AG04449 (cell line): ENCODE results near the gene ECT2L.

Experiments
- CTCF ChIA-PET: fragments of 350-600 bp; formaldehyde crosslinking; extraction: SDS; loops from one replicate; lab custom pipeline; 2021; ENCODE audit warnings: antibody characterized with exemption; lab: Yijun Ruan, JAX
- POLR2A ChIA-PET: fragments of 400-600, 350-600 bp; formaldehyde crosslinking; extraction: SDS; loops from one replicate; lab custom pipeline; 2020; ENCODE audit warnings: antibody characterized with exemption, inconsistent platforms; lab: Yijun Ruan, JAX
- DNase-seq: peaks from one replicate; pipeline ENCODE4 v3.0.0-alpha.2; 2010; ENCODE audit warnings: low read depth, low spot score
- H3K4me3 ChIP-seq: 2 replicates; pipeline ENCODE4 v1.5.1; 2011; ENCODE audit warnings: low read depth, mild to moderate bottlenecking, control low read depth, low read length
- TF ChIP-seq, protein P1 (sequence below): IDR thresholded peaks from one replicate; pipeline ENCODE4 v1.5.1; 2011; ENCODE audit warnings: mild to moderate bottlenecking, moderate library complexity, low read length, control low read depth, inconsistent platforms; ENCODE audit not compliant: insufficient read depth; ENCODE audit errors: missing control alignments

ECT2L gene

GRCh38 chr6:138809677-138810076 lies 13.8 kb downstream of the ECT2L start:
- POLR2A ChIA-PET, result no interaction called here
- no peak for DNase-seq
- TF ChIP-seq, protein P1, sequence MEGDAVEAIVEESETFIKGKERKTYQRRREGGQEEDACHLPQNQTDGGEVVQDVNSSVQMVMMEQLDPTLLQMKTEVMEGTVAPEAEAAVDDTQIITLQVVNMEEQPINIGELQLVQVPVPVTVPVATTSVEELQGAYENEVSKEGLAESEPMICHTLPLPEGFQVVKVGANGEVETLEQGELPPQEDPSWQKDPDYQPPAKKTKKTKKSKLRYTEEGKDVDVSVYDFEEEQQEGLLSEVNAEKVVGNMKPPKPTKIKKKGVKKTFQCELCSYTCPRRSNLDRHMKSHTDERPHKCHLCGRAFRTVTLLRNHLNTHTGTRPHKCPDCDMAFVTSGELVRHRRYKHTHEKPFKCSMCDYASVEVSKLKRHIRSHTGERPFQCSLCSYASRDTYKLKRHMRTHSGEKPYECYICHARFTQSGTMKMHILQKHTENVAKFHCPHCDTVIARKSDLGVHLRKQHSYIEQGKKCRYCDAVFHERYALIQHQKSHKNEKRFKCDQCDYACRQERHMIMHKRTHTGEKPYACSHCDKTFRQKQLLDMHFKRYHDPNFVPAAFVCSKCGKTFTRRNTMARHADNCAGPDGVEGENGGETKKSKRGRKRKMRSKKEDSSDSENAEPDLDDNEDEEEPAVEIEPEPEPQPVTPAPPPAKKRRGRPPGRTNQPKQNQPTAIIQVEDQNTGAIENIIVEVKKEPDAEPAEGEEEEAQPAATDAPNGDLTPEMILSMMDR, result no peak
- no peak overlapping the region for H3K4me3 ChIP-seq
- CTCF ChIA-PET, result interaction anchor here (2.9 kb wide), 1 partner anchor 179 kb away, joined by 12 read pairs; the partner anchor contains the start of gene REPS1

- DNase-seq, result no peak
- ChIA-PET CTCF (interaction anchor here (0.7 to 2.9 kb wide), 3 partner anchors 175 to 552 kb away, joined by 3 to 12 read pairs (median 5); partner anchors contain the start of gene REPS1), POLR2A (no interaction called here)
- H3K4me3 ChIP-seq, result no peak overlapping the region
- TF ChIP-seq, protein P1, result no peak
Observed at GRCh38 chr6:138811866-138812265, 16.0 kb downstream of the ECT2L start.

- ChIA-PET CTCF (interaction anchor here (1.1 to 9.5 kb wide), 11 partner anchors 8 to 551 kb away, joined by 3 to 123 read pairs (median 9); partner anchors contain the start of gene REPS1), POLR2A (no interaction called here)
- DNase-seq, result no peak
- TF ChIP-seq, protein P1, result no peak
- no peak overlapping the region for H3K4me3 ChIP-seq
Observed at GRCh38 chr6:138814179-138814834, 18.4 kb downstream of the ECT2L start.

- TF ChIP-seq, protein P1, result no peak
- DNase-seq, result no peak
- H3K4me3 ChIP-seq, result no peak overlapping the region
- ChIA-PET POLR2A (no interaction called here), CTCF (interaction anchor here (0.6 to 9.5 kb wide), 21 partner anchors 9 to 699 kb away, joined by 3 to 123 read pairs (median 4); partner anchors contain the start of gene REPS1)
Observed at GRCh38 chr6:138815221-138815620, 19.3 kb downstream of the ECT2L start.

DNA sequence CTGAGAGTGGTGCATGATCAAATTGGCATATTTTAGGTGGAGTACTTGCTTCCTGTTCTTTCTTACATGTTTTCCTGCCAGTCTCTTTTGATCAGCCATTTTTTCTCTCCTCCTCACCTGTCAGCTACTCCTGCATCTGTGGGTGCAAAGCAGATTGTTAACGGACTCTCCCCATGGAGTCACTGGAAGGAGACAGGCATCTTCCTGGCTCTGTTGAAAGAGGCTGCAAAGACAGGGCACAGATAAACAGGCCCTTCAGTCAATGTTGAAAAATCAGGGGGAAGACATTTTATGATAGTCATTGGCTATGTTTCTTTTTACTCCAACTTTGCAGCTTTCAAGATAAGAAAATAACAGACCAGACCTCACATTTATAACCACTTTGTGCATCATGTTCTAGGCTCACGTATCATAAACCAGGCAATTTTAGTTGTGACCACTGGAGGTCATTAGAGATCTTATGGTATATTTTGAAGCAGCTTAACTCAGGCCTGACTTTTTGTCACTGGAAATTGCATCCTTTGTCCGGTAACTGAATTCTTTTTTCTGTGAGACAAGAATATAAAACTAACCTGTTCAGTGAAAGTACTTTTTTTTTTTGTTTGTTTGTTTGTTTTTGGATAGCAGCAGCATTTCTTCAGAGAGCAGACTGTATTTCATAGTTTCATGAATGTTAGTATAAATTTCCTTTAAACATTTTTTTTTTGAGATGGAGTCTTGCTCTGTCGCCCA lies 20.1 kb downstream of the ECT2L start:
- TF ChIP-seq, protein P1, result peak; percentile 56
- H3K4me3 ChIP-seq, result no peak overlapping the region
- ChIA-PET CTCF (interaction anchor here (0.7 to 9.5 kb wide), 29 partner anchors 9 to 549 kb away, joined by 3 to 123 read pairs (median 4); partner anchors contain the start of gene REPS1), POLR2A (no interaction called here)
- DNase-seq, result peak; percentile 16

- CTCF ChIA-PET, result interaction anchor here (0.7 to 9.5 kb wide), 5 partner anchors 12 to 547 kb away, joined by 3 to 123 read pairs (median 5); partner anchors contain the start of gene REPS1
- DNase-seq, result peak; percentile 51
- TF ChIP-seq, protein P1, result no peak
- no peak overlapping the region for H3K4me3 ChIP-seq
- POLR2A ChIA-PET, result no interaction called here
Observed at GRCh38 chr6:138817799-138818198, 21.9 kb downstream of the ECT2L start.
